ENCODE measurements around the gene CCDC106.

CCDC106 gene

GRCh38 chr19:55686311-55687050 is 38.5 kb downstream of the CCDC106 start:
- no peak for DNase-seq

- DNase-seq: no peak
These were observed 39.5 kb downstream of the CCDC106 start for GRCh38 chr19:55687281-55688201.

- DNase-seq: no peak
These were observed 40.6 kb downstream of the CCDC106 start for GRCh38 chr19:55688422-55689218.

GRCh38 chr19:55689411-55690108 is 41.5 kb downstream of the CCDC106 start:
- no peak for DNase-seq

- DNase-seq: no peak
These were observed 42.2 kb downstream of the CCDC106 start for GRCh38 chr19:55690109-55690768.

GRCh38 chr19:55690769-55691545 is 42.9 kb downstream of the CCDC106 start:
- no peak for DNase-seq

- no peak for DNase-seq
These were observed 43.8 kb downstream of the CCDC106 start for GRCh38 chr19:55691561-55692481.

- no peak for DNase-seq
These were observed 44.7 kb downstream of the CCDC106 start for GRCh38 chr19:55692681-55693081.

GRCh38 chr19:55693336-55693974 is 45.4 kb downstream of the CCDC106 start:
- DNase-seq: no peak

GRCh38 chr19:55694241-55694655 is 46.2 kb downstream of the CCDC106 start:
- no peak for DNase-seq

GRCh38 chr19:55694656-55695491 is 46.9 kb downstream of the CCDC106 start:
- DNase-seq: no peak

- DNase-seq: no peak
These were observed 47.7 kb downstream of the CCDC106 start for GRCh38 chr19:55695511-55696290.

GRCh38 chr19:55696301-55697068 is 48.5 kb downstream of the CCDC106 start:
- no peak for DNase-seq

- DNase-seq: no peak
These were observed 49.0 kb downstream of the CCDC106 start for GRCh38 chr19:55697069-55697440.

- no peak for DNase-seq
These were observed 49.7 kb downstream of the CCDC106 start for GRCh38 chr19:55697698-55698097.

- no peak for DNase-seq
These were observed 50.2 kb downstream of the CCDC106 start for GRCh38 chr19:55698256-55698655.

GRCh38 chr19:55699221-55699620 is 51.2 kb downstream of the CCDC106 start:
- no peak for DNase-seq
